Measurements from ENCODE around the gene LRRC3C. TPM values are rescaled to one million over a fixed set of nuclear protein-coding genes. Genes with fewer than 3 reads are reported as not detected.
A peak's percentile ranks its signal among the peaks of the same experiment; 100 is the strongest.

LRRC3C gene
- total and polyA plus RNA-seq, 11 donors, result not detected

GRCh38 chr17:39980351-39981206, 53.0 kb downstream of the LRRC3C start, which contains the start of gene PSMD3:
Gene PSMD3, plus strand, starts transcription at chr17:39980807. Its CDS starts 164 bp downstream, at chr17:39980971.
- peak; percentile 98 for DNase-seq
- peaks cover 5 to 24% (median 18%) of the 10 kb centered on the region in 9 donors for H3K36me3 ChIP-seq

GRCh38 chr17:39981207-39981741, 53.7 kb downstream of the LRRC3C start:
- 0 to 1% (median 1%) methylated on average over 8 to 15 of the region's 15 CpGs for WGBS, 4 donors

More at GRCh38 chr17:39980351-39981206, 53.0 kb downstream of the LRRC3C start, which contains the start of gene PSMD3:
- 0% methylated on average over 44 to 84 of the region's 84 CpGs for WGBS, 4 donors
- H3K4me1 ChIP-seq, result peaks cover 7 to 34% (median 23%) of the 10 kb centered on the region in 12 donors
- peak within 1 kb of the TSS; percentile 70 to 99 (median 92) for H3K27ac ChIP-seq
- peak; percentile 96 to 99 (median 98) for ATAC-seq
- peaks cover 0 to 3% (median 0%) of the 10 kb centered on the region in 9 donors for H3K27me3 ChIP-seq
- TF ChIP-seq CTCF (IDR thresholded peaks at IDR 0.05) (peak; percentile 66 to 94 (median 80)), POLR2A (IDR thresholded peaks at IDR 0.05) (peak; percentile 15 to 86)
- H3K4me3 ChIP-seq, result peak within 1 kb of the TSS; percentile 74 to 100 (median 95)
- no peaks in the 10 kb centered on the region for H3K9me3 ChIP-seq
- intact Hi-C loops (cut with DNase I), result loop anchor here in 5 of 10 donors (1.0 to 10.0 kb wide), 9 partner anchors 21 to 358 kb away; partner anchors contain the start of genes LRRC3C (in 2 of the 5), ORMDL3 (in 2 of the 5) and PPP1R1B (in 1 of the 5)

GRCh38 chr17:39981766-39982375, 54.3 kb downstream of the LRRC3C start:
- peaks cover 0 to 2% (median 0%) of the 10 kb centered on the region in 9 donors for H3K27me3 ChIP-seq
- no peaks in the 10 kb centered on the region for H3K9me3 ChIP-seq
- ATAC-seq (no peak), DNase-seq (no peak)
- intact Hi-C loops (cut with DNase I), result loop anchor here in 4 of 10 donors (2.0 to 10.0 kb wide), 6 partner anchors 23 to 359 kb away; partner anchors contain the start of genes LRRC3C (in 1 of the 4), ORMDL3 (in 1 of the 4) and PPP1R1B (in 1 of the 4)
- H3K27ac ChIP-seq, result peak overlapping the region in 7 of 12 donors; percentile 90 to 99 (median 95)
- peaks cover 7 to 34% (median 23%) of the 10 kb centered on the region in 12 donors for H3K4me1 ChIP-seq
- H3K36me3 ChIP-seq, result peaks cover 5 to 37% (median 31%) of the 10 kb centered on the region in 9 donors
- TF ChIP-seq POLR2A (IDR thresholded peaks at IDR 0.05) (no peak), CTCF (IDR thresholded peaks at IDR 0.05) (no peak)
- WGBS, 4 donors, result 20 to 25% (median 21%) methylated on average over 7 of the region's 7 CpGs
- peak overlapping the region; percentile 74 to 100 (median 95) for H3K4me3 ChIP-seq

More at GRCh38 chr17:39981207-39981741, 53.7 kb downstream of the LRRC3C start:
- intact Hi-C loops (cut with DNase I), result loop anchor here in 4 of 10 donors (2.0 to 10.0 kb wide), 6 partner anchors 22 to 358 kb away; partner anchors contain the start of genes LRRC3C (in 1 of the 4), ORMDL3 (in 1 of the 4) and PPP1R1B (in 1 of the 4)
- Histone ChIP-seq H3K27ac (peak overlapping the region; percentile 70 to 99 (median 92)), H3K4me1 (peaks cover 7 to 34% (median 23%) of the 10 kb centered on the region in 12 donors), H3K36me3 (peaks cover 5 to 31% (median 25%) of the 10 kb centered on the region in 9 donors), H3K9me3 (no peaks in the 10 kb centered on the region), H3K4me3 (peak overlapping the region; percentile 74 to 100 (median 95)), H3K27me3 (peaks cover 0 to 3% (median 0%) of the 10 kb centered on the region in 9 donors)
- ATAC-seq (peak in 1 of 4 donors; percentile 4), DNase-seq (no peak)
- peak in 1 of 12 donors; percentile 18 for TF ChIP-seq CTCF (IDR thresholded peaks at IDR 0.05)
- no peak for TF ChIP-seq POLR2A (IDR thresholded peaks at IDR 0.05)
